OCI-LY1 (cell line): ENCODE results near the gene ABL2.
"Not testable (repeated sequence)": the region's sequence is repeated elsewhere in the genome, so short reads cannot be mapped to it uniquely, and the experiment has no call there.

ENCODE experiments used
- H2AFZ ChIP-seq: fragments of 200-600 bp; sonication (generic), shearing (Covaris generic); 2 replicates; pipeline ENCODE4 v1.6.0; 2014; ENCODE audit warnings: antibody characterized with exemption, mild to moderate bottlenecking, low read length
- H3F3A ChIP-seq: fragments of 200-600 bp; sonication (generic), shearing (Covaris generic); 2 replicates; pipeline ENCODE4 v1.6.0; 2014; ENCODE audit warnings: mild to moderate bottlenecking, antibody characterized with exemption, low read length, moderate library complexity; ENCODE audit not compliant: insufficient read depth
- H3K27ac ChIP-seq: fragments of 200-600 bp; sonication (generic); 2 replicates; pipeline ENCODE4 v1.5.1; 2014; ENCODE audit warnings: low read length, mixed run types, mild to moderate bottlenecking, low read depth; ENCODE audit not compliant: poor library complexity, severe bottlenecking
- H3K27me3 ChIP-seq: fragments of 200-600 bp; sonication (generic); 2 replicates; pipeline ENCODE4 v1.6.0; 2014; ENCODE audit warnings: antibody characterized with exemption, mild to moderate bottlenecking, low read length, moderate library complexity; ENCODE audit not compliant: insufficient read depth
- H3K36me3 ChIP-seq: fragments of 200-600 bp; sonication (generic); 2 replicates; pipeline ENCODE4 v1.6.1; 2014; ENCODE audit warnings: mild to moderate bottlenecking, antibody characterized with exemption, low read length, moderate library complexity, mixed read lengths; ENCODE audit not compliant: insufficient read depth
- H3K4me1 ChIP-seq: fragments of 200-600 bp; sonication (generic); 2 replicates; pipeline ENCODE4 v1.5.1; 2014; ENCODE audit warnings: mild to moderate bottlenecking, low read length, moderate library complexity; ENCODE audit not compliant: insufficient read depth, severe bottlenecking
- H3K4me2 ChIP-seq: fragments of 200-600 bp; sonication (generic), shearing (Covaris generic); 2 replicates; pipeline ENCODE4 v1.6.1; 2014; ENCODE audit warnings: low read length
- H3K4me3 ChIP-seq: fragments of 200-600 bp; sonication (generic); 2 replicates; pipeline ENCODE4 v1.5.1; 2014; ENCODE audit warnings: low read length, low read depth, mild to moderate bottlenecking, mixed read lengths; ENCODE audit not compliant: poor library complexity, severe bottlenecking
- H3K79me2 ChIP-seq: fragments of 200-600 bp; shearing (Covaris generic); 2 replicates; pipeline ENCODE4 v1.6.1; 2016; ENCODE audit warnings: mixed run types, low read length, mixed read lengths; ENCODE audit not compliant: insufficient read depth
- H3K9ac ChIP-seq: fragments of 200-600 bp; sonication (generic), shearing (Covaris generic); 2 replicates; pipeline ENCODE4 v1.6.1; 2014; ENCODE audit warnings: mild to moderate bottlenecking, low read length, mixed read lengths
- H3K9me2 ChIP-seq: fragments of 200-600 bp; sonication (generic), shearing (Covaris generic); 2 replicates; pipeline ENCODE4 v1.6.1; 2014; ENCODE audit warnings: low read depth, mild to moderate bottlenecking, low read length, mixed read lengths
- H3K9me3 ChIP-seq: fragments of 200-600 bp; shearing (Covaris generic); 2 replicates; pipeline ENCODE4 v1.6.1; 2014; ENCODE audit warnings: low read length, mixed read lengths
- H4K20me1 ChIP-seq: fragments of 200-600 bp; sonication (generic), shearing (Covaris generic); 2 replicates; pipeline ENCODE4 v1.6.0; 2016; ENCODE audit warnings: mild to moderate bottlenecking, low read length; ENCODE audit not compliant: insufficient read depth
- EZH2 ChIP-seq: fragments of 200-600 bp; sonication (generic), shearing (Covaris generic); IDR thresholded peaks from 2 replicates; pipeline ENCODE4 v1.8.0; 2017; ENCODE audit warnings: borderline replicate concordance, mixed run types, mild to moderate bottlenecking, antibody characterized with exemption, low read length, moderate library complexity, mixed read lengths
- TF ChIP-seq, protein P1 (sequence below): fragments of 200-600 bp; sonication (generic), shearing (Covaris generic); IDR thresholded peaks from 2 replicates; pipeline ENCODE4 v1.5.1; 2017; ENCODE audit warnings: mild to moderate bottlenecking, antibody characterized with exemption, low read length, moderate library complexity, mixed read lengths

The ABL2 gene

DNA sequence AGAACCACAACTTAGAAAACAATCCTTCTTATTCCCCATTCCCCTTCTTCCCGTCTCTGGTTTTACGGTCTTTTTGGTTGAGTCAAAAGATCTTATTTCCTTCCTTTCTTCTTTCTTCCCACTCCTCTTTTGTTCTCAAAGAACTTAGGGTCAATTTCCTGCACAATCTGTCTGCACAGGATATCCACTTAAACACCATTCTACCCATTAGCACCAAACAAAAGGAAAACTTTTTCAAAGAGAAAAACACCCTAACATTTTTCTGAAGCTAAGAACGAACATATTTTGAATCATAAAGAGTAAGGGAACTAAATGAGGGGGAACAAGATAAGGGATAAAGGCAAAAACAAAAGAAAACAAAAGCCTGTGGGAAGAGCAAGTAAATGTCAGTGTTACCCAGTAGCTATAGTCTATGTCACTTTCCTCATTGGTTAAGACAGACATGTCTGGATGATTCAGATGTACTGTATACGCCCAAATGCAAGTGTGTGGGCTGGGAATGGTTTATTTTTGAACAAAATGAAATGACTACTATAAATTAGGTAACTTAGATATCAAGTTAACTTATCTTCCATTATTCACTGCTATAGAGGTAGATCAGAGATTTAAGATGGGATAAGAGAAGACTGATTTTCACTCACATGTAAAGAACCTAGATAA lies 87.8 kb downstream of the ABL2 start:
- H3K79me2 ChIP-seq, result no peaks in the 10 kb centered on the region

GRCh38 chr1:179138755-179139154 lies 90.7 kb downstream of the ABL2 start:
- not testable (repeated sequence) for H3F3A ChIP-seq, H3K9me2 ChIP-seq, H3K4me3 ChIP-seq, H4K20me1 ChIP-seq, H2AFZ ChIP-seq, H3K36me3 ChIP-seq, H3K27ac ChIP-seq, H3K9me3 ChIP-seq, H3K79me2 ChIP-seq, H3K4me2 ChIP-seq, H3K9ac ChIP-seq, H3K27me3 ChIP-seq
- H3K4me1 ChIP-seq, result peaks cover 17% of the 10 kb centered on the region

More for the DNA sequence above, 87.8 kb downstream of the ABL2 start:
- Histone ChIP-seq H3K4me2 (no peak overlapping the region), H3K9me2 (no peaks in the 10 kb centered on the region), H3K4me3 (no peak overlapping the region), H3F3A (no peaks in the 10 kb centered on the region), H2AFZ (no peak overlapping the region), H3K9me3 (no peaks in the 10 kb centered on the region), H3K9ac (no peak overlapping the region), H4K20me1 (no peaks in the 10 kb centered on the region), H3K27ac (no peak overlapping the region), H3K27me3 (no peaks in the 10 kb centered on the region), H3K36me3 (no peaks in the 10 kb centered on the region), H3K4me1 (peaks cover 17% of the 10 kb centered on the region)
- TF ChIP-seq EZH2, result no peak
- TF ChIP-seq, protein P1, sequence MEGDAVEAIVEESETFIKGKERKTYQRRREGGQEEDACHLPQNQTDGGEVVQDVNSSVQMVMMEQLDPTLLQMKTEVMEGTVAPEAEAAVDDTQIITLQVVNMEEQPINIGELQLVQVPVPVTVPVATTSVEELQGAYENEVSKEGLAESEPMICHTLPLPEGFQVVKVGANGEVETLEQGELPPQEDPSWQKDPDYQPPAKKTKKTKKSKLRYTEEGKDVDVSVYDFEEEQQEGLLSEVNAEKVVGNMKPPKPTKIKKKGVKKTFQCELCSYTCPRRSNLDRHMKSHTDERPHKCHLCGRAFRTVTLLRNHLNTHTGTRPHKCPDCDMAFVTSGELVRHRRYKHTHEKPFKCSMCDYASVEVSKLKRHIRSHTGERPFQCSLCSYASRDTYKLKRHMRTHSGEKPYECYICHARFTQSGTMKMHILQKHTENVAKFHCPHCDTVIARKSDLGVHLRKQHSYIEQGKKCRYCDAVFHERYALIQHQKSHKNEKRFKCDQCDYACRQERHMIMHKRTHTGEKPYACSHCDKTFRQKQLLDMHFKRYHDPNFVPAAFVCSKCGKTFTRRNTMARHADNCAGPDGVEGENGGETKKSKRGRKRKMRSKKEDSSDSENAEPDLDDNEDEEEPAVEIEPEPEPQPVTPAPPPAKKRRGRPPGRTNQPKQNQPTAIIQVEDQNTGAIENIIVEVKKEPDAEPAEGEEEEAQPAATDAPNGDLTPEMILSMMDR, result no peak

DNA sequence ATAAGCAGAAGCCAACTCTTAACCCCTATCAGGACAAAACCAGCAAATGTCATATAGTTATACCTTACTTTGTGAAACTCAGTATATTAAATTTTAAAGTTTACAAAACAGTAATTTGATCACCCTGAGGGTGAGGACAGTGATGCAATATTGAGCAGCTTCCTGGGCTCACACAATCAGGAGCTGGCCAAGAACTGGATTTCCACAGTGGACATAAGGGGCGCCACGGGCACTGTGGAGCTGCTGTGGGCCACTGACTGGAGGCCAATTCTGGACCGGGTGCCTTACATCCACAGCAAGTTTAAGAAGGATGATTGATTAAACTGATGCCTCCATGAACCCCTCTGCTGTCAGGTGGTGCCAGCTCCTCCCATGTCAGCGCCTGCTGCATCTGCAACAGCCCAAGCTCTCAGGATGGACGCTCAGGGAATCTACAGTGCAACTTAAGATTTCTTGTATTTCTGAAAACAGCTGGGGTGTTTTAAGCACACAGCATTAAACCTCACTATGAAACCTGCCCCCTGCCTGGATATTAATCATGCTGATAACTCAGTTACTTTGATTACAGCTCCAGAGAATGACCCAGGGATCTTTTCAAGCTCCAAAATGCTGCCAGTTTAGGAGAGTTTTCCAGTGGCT lies 91.7 kb downstream of the ABL2 start:
- peaks cover 14% of the 10 kb centered on the region for H3K4me1 ChIP-seq
- H3K27me3 ChIP-seq, result no peaks in the 10 kb centered on the region
- TF ChIP-seq, protein P1, result no peak
- no peak for TF ChIP-seq EZH2
- H3K9me2 ChIP-seq, result no peaks in the 10 kb centered on the region
- H3K9me3 ChIP-seq, result no peaks in the 10 kb centered on the region
- no peaks in the 10 kb centered on the region for H4K20me1 ChIP-seq
- no peak overlapping the region for H2AFZ ChIP-seq
- H3K36me3 ChIP-seq, result no peaks in the 10 kb centered on the region
- no peak overlapping the region for H3K4me3 ChIP-seq
- no peak overlapping the region for H3K27ac ChIP-seq
- no peak overlapping the region for H3K9ac ChIP-seq
- no peak overlapping the region for H3K4me2 ChIP-seq
- no peaks in the 10 kb centered on the region for H3F3A ChIP-seq
- H3K79me2 ChIP-seq, result no peaks in the 10 kb centered on the region

DNA sequence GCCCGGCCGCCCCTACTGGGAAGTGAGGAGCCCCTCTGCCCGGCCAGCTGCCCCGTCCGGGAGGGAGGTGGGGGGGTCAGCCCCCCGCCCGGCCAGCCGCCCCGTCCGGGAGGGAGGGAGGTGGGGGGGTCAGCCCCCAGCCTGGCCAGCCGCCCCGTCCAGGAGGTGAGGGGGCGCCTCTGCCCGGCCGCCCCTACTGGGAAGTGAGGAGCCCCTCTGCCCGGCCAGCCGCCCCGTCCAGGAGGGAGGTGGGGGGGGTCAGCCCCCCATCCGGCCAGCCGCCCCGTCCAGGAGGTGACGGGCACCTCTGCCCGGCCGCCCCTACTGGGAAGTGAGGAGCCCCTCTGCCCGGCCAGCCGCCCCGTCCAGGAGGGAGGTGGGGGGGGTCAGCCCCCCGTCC lies 93.8 kb downstream of the ABL2 start:
- H3K36me3 ChIP-seq, H3K4me1 ChIP-seq, H3K9ac ChIP-seq, H3K4me2 ChIP-seq, H3K9me2 ChIP-seq, H3K9me3 ChIP-seq, H3K27ac ChIP-seq, H3F3A ChIP-seq, H3K27me3 ChIP-seq, H2AFZ ChIP-seq, H3K4me3 ChIP-seq, H3K79me2 ChIP-seq, H4K20me1 ChIP-seq: not testable (repeated sequence)

- H3K9me2 ChIP-seq, H3K36me3 ChIP-seq, H3K4me3 ChIP-seq, H3K9ac ChIP-seq, H3K79me2 ChIP-seq, H3K4me2 ChIP-seq, H4K20me1 ChIP-seq, H3F3A ChIP-seq, H3K27ac ChIP-seq, H3K9me3 ChIP-seq, H2AFZ ChIP-seq, H3K27me3 ChIP-seq, H3K4me1 ChIP-seq: not testable (repeated sequence)
Observed at GRCh38 chr1:179135168-179135567, 94.3 kb downstream of the ABL2 start.
